Type B pancreatic cell (in vitro differentiated cells): Measurements from ENCODE around the gene HNRNPK. TPM values are rescaled to one million over a fixed set of nuclear protein-coding genes. Genes with fewer than 3 reads are reported as not detected.

Source experiments
- DNase-seq: peaks from one replicate; pipeline ENCODE4 v3.0.0; 2021; ENCODE audit warnings: mixed read lengths; ENCODE audit not compliant: unreplicated experiment; ENCODE audit errors: extremely low spot score
- H3K27ac Mint-ChIP-seq: 2 replicates; pipeline ENCODE4 v1.8.0; 2021; ENCODE audit warnings: mild to moderate bottlenecking, mixed read lengths
- H3K27me3 Mint-ChIP-seq: 2 replicates; pipeline ENCODE4 v1.8.0; 2021; ENCODE audit warnings: mixed read lengths
- H3K36me3 Mint-ChIP-seq: 2 replicates; pipeline ENCODE4 v1.8.0; 2021; ENCODE audit warnings: mixed read lengths
- H3K4me1 Mint-ChIP-seq: one replicate; pipeline ENCODE4 v1.8.0; 2021; ENCODE audit warnings: mixed read lengths; ENCODE audit not compliant: unreplicated experiment
- H3K4me3 Mint-ChIP-seq: 2 replicates; pipeline ENCODE4 v1.8.0; 2021; ENCODE audit warnings: mild to moderate bottlenecking, mixed read lengths
- H3K9me3 Mint-ChIP-seq: 2 replicates; pipeline ENCODE4 v1.8.0; 2021; ENCODE audit warnings: mixed read lengths
- CTCF ChIP-seq: fragments of 200-600 bp; sonication (generic); conservative IDR thresholded peaks from 2 replicates; pipeline ENCODE4 v1.5.0; 2021; ENCODE audit warnings: antibody characterized with exemption, mild to moderate bottlenecking
- total RNA-seq: library from RNA; stranded (reverse); gene quantifications from 2 replicates; pipeline ENCODE4 v1.2.1, GENCODE V29; 2021; ENCODE audit warnings: low replicate concordance

Gene HNRNPK
- total RNA-seq, 1 donor from 2014 or later = 673 TPM

- H3K27ac Mint-ChIP-seq = no peak overlapping the region
These were observed 13.8 kb downstream of the HNRNPK start for GRCh38 chr9:83966209-83966582.

GRCh38 chr9:83965350-83966208 is 14.4 kb downstream of the HNRNPK start:
- no peaks in the 10 kb centered on the region for H3K27me3 Mint-ChIP-seq
- peaks cover 6% of the 10 kb centered on the region for H3K4me1 Mint-ChIP-seq
- no peaks in the 10 kb centered on the region for H3K9me3 Mint-ChIP-seq
- no peak overlapping the region for H3K4me3 Mint-ChIP-seq
- peaks cover 30% of the 10 kb centered on the region for H3K36me3 Mint-ChIP-seq
- peak overlapping the region; percentile 9 for H3K27ac Mint-ChIP-seq
- DNase-seq = no peak
- TF ChIP-seq CTCF = no peak

More at GRCh38 chr9:83966209-83966582, 13.8 kb downstream of the HNRNPK start:
- Mint-ChIP-seq H3K36me3 (peaks cover 37% of the 10 kb centered on the region), H3K4me3 (no peak overlapping the region), H3K9me3 (no peaks in the 10 kb centered on the region), H3K4me1 (peaks cover 6% of the 10 kb centered on the region), H3K27me3 (no peaks in the 10 kb centered on the region)
- no peak for TF ChIP-seq CTCF
- DNase-seq = no peak

- TF ChIP-seq CTCF = no peak
- peak overlapping the region; percentile 9 for H3K27ac Mint-ChIP-seq
- H3K27me3 Mint-ChIP-seq = no peaks in the 10 kb centered on the region
- H3K36me3 Mint-ChIP-seq = peaks cover 24% of the 10 kb centered on the region
- no peaks in the 10 kb centered on the region for H3K9me3 Mint-ChIP-seq
- H3K4me3 Mint-ChIP-seq = no peak overlapping the region
- H3K4me1 Mint-ChIP-seq = peaks cover 6% of the 10 kb centered on the region
- DNase-seq = no peak
These were observed 15.1 kb downstream of the HNRNPK start for GRCh38 chr9:83964973-83965349.

- Mint-ChIP-seq H3K4me3 (no peak overlapping the region), H3K9me3 (no peaks in the 10 kb centered on the region), H3K27ac (no peak overlapping the region), H3K4me1 (peaks cover 6% of the 10 kb centered on the region), H3K27me3 (no peaks in the 10 kb centered on the region), H3K36me3 (peaks cover 5% of the 10 kb centered on the region)
- no peak for TF ChIP-seq CTCF
- no peak for DNase-seq
These were observed 17.9 kb downstream of the HNRNPK start for GRCh38 chr9:83962165-83962564.

GRCh38 chr9:83960991-83961390 is 19.0 kb downstream of the HNRNPK start:
- Mint-ChIP-seq H3K27me3 (no peaks in the 10 kb centered on the region), H3K4me1 (no peaks in the 10 kb centered on the region), H3K9me3 (no peaks in the 10 kb centered on the region), H3K36me3 (no peaks in the 10 kb centered on the region), H3K27ac (no peak overlapping the region), H3K4me3 (no peak overlapping the region)
- no peak for DNase-seq
- TF ChIP-seq CTCF = no peak
